Left renal pelvis (tissue), 4 donors: ENCODE data around the gene OR1L6. TPM values are rescaled to one million over a fixed set of nuclear protein-coding genes. Genes with fewer than 3 reads are reported as not detected.

Experiments
- polyA plus RNA-seq, 4 donors: library from polyadenylated mRNA; unstranded; fragments of 120-200 nt; gene quantifications; one replicate each; pipeline ENCODE4 v1.2.1, GENCODE V29; 2013; ENCODE audit not compliant: insufficient read length in 4 of 4

OR1L6 gene
- polyA plus RNA-seq, 4 donors, result not detected

Other genes starting within 250 kb of the OR1L6 start
- not detected for gene OR1J2, start 231.5 kb upstream of the OR1L6 start, polyA plus RNA-seq
- gene OR1J4, start 223.2 kb upstream of the OR1L6 start, polyA plus RNA-seq, result not detected
- not detected for gene OR1N1, start 215.0 kb upstream of the OR1L6 start, polyA plus RNA-seq
- gene OR1N2, start 189.2 kb upstream of the OR1L6 start, polyA plus RNA-seq, result not detected
- under 1 TPM; 0.11 to 0.30 (median 0.20) TPM for gene OR1L8, start 158.9 kb upstream of the OR1L6 start, polyA plus RNA-seq
- not detected for gene OR1Q1, start 127.6 kb upstream of the OR1L6 start, polyA plus RNA-seq
- gene OR1B1, start 84.7 kb upstream of the OR1L6 start, polyA plus RNA-seq, result not detected
- not detected for gene OR1L1, start 80.6 kb upstream of the OR1L6 start, polyA plus RNA-seq
- gene OR1L3, start 67.2 kb upstream of the OR1L6 start, polyA plus RNA-seq, result not detected
- gene OR1L4, start 18.3 kb upstream of the OR1L6 start, polyA plus RNA-seq, result not detected
- gene OR5C1, start 46.6 kb downstream of the OR1L6 start, polyA plus RNA-seq, result not detected
- not detected for gene OR1K1, start 57.8 kb downstream of the OR1L6 start, polyA plus RNA-seq
- 10 to 100 TPM; 31.4 to 40.2 (median 33.6) TPM for gene PDCL, start 86.3 kb downstream of the OR1L6 start, polyA plus RNA-seq
- gene RC3H2, start 163.1 kb downstream of the OR1L6 start, polyA plus RNA-seq, result 10 to 100 TPM; 35.7 to 44.6 (median 43.7) TPM
- 10 to 100 TPM; 13.5 to 19.0 (median 14.6) TPM for gene ZBTB6, start 171.0 kb downstream of the OR1L6 start, polyA plus RNA-seq
- gene ZBTB26, start 189.2 kb downstream of the OR1L6 start, polyA plus RNA-seq, result 10 to 100 TPM; 17.8 to 23.4 (median 19.5) TPM
- gene RABGAP1, start 198.7 kb downstream of the OR1L6 start, polyA plus RNA-seq, result 10 to 100 TPM; 50.2 to 67.8 (median 66.7) TPM